COR-L47 (cell line): Measurements from ENCODE around the gene LSM4.
"Not testable (repeated sequence)": the region's sequence is repeated elsewhere in the genome, so short reads cannot be mapped to it uniquely, and the experiment has no call there.

Experiments used
- DNase-seq: peaks from one replicate; lab custom pipeline; 2025; lab: John Stamatoyannopoulos, UW

LSM4 gene

GRCh38 chr19:18322759-18323460, at the start of gene LSM4:
Gene LSM4, minus strand, starts transcription at chr19:18323076. Its CDS starts 56 bp downstream, at chr19:18323020.
- DNase-seq: peak; percentile 99

- no peak for DNase-seq
Measured at GRCh38 chr19:18368504-18369222, 45.8 kb upstream of the LSM4 start.

- DNase-seq: no peak
Measured at GRCh38 chr19:18366021-18366435, 43.2 kb upstream of the LSM4 start.

GRCh38 chr19:18364826-18365528, 42.1 kb upstream of the LSM4 start:
- peak; percentile 80 for DNase-seq

DNA sequence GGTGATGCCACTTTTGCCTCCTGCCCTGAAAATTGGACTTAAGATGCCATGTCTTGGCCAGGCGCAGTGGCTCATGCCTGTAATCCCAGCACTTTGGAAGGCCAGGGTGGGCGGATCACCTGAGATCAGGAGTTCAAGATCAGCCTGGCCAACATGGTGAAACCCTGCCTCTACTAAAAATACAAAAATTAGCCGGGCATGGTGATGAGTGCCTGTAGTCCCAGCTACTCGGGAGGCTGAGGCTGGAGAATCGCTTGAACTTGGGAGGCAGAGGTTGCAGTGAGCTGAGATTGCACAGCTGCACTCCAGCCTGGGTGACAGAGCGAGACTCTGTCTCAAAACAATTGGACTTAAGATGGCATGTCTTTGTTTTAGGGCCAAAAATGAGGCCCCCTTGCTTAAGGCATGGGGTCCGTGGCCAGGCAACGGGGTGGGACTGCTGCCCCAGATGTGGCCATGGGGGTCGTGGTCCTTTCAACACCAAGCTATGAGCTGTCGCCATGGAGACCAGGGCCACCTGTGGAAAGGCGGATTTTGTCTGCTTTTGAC, 41.5 kb upstream of the LSM4 start:
- DNase-seq: not testable (repeated sequence)

GRCh38 chr19:18363787-18364186, 40.9 kb upstream of the LSM4 start:
- DNase-seq: no peak

- DNase-seq: no peak
Measured at GRCh38 chr19:18362934-18363542, 40.2 kb upstream of the LSM4 start.

DNA sequence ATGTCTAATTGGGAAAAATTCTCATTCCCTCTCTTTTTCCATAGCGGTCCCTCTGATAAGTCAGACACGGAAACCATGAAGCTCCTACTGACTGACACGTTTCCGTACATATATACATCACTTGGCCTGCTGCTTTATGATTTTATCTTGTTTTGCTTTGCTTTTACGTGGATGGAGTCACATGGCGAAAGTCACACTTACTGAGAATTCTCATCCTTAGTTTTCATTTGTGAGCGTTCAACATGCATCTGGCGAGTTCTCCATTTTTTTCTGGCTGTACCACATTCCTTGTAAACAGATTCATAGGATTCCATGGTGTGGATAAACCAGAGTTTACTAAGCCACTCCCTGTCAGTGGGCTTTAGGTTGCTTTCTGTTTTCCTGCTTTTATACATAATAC, 38.8 kb upstream of the LSM4 start:
- DNase-seq: no peak

DNA sequence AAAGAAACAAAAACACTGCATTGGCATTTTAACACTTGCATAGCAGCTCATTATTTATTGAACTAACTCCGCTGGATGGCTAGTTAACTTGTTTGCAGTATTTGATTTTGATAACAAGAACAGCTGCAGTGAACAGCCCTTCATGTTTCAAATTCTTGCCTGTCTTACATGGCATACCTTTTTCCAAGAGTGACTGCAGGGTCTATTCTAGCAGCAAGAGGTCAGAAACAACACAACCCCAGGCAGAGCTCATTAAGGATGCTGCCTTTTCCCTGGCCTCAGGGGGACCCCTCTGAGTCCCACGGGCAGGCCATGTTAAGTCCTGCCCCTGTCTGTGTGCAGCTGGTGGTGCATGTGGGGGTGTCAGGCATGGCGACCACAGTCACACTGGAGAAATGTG, 34.2 kb upstream of the LSM4 start:
- DNase-seq: no peak

GRCh38 chr19:18354743-18355142, 31.9 kb upstream of the LSM4 start:
- DNase-seq: not testable (repeated sequence)

- no peak for DNase-seq
Measured at GRCh38 chr19:18353378-18354005, 30.6 kb upstream of the LSM4 start.

GRCh38 chr19:18351544-18351943, 28.7 kb upstream of the LSM4 start:
- no peak for DNase-seq

DNA sequence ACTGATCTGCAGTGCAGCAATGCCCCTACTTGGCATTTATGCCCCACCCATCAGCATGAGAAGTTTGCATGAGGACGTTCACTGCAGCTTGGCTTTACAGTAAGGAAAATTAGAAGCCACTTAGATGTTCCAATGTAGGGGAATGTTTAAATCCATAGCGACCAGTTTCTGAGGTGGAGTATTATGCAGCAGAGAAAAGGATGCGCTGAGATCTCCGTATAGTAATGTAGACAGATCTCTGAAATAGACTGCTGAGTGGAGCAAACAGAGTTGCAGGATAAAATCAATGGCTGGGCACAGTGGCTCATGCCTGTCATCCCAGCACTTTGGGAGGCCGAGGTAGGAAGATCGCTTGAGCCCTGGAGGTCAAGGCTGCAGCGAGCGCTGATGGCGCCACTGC, 27.6 kb upstream of the LSM4 start:
- no peak for DNase-seq

DNA sequence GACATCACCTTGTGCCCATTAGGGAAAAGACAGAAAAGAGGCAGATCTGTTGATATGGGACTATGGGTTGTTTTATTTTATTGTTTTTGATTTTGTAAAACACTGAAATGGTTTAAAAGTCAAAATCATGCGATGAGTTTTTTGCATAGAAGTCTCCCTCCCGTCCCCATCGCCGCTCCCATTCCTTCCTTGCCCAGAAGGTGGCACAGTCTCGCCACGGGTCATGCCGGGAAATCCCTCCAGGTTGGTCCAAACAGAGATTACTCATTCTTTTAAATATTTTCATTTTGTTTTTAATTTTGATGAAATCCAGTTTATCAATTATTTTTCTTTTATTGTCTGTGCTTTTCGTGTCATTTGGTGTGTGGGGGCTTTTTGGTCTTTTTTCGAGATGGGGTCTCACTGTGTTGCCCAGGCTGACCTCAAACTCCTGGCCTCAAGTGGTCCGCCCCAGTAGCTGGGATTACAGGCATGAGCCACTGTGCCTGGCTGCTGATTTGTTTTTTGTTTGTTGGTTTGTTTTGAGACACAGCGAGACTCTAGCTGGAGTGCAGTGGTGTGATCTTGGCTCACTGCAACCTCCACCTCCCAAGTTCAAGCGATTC, 26.8 kb upstream of the LSM4 start:
- no peak for DNase-seq

- DNase-seq: not testable (repeated sequence)
Measured at GRCh38 chr19:18348818-18349339, 26.0 kb upstream of the LSM4 start.

DNA sequence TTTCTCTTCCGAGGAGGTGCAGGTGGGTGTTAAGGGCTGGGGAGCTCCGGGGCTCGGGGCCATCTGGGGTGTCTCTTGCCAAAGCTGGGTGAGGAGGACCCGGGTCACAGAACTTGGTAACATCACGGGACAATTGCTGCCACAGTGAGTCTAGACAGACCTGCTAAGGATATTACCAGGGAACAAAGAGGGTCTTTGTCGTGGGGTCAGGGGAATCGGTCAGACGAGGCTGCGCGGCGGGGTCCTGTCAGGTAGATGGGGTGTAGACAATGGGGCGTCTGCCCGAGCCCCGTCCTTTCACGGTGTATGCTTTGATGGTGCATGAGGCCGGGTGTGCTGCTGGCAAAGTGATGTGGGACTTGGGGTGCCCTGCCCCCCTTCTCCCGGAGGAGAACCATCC, 25.3 kb upstream of the LSM4 start:
- no peak for DNase-seq

GRCh38 chr19:18346091-18346490, 23.2 kb upstream of the LSM4 start:
- peak; percentile 68 for DNase-seq

GRCh38 chr19:18345296-18345695, 22.4 kb upstream of the LSM4 start:
- DNase-seq: no peak

- no peak for DNase-seq
Measured at GRCh38 chr19:18344582-18344950, 21.7 kb upstream of the LSM4 start.

DNA sequence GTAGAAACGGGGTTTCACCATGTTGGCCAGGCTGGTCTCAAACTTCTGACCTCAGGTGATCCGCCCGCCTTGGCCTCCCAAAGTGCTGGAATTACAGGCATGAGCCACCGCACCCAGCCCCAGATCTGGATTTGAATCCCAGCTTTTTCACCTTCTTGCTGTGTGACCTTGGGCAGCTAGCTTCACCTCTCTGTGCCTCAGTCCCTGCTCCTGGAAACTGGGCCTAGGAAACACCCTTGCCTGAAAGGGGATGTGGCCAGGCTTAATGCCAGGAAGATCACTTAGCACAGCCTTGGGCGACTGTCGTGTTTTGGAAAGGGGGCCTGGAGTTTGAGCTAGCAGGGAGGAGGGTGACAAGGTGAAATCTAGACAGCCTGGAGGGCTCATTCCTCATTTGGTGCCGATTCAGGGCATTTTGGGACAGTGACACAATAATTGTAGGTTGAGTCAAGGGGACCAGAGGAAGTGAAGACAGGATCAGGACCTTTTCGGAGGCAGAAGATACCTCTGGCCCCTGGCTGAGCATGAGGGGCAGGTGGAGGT, 19.3 kb upstream of the LSM4 start:
- no peak for DNase-seq
